NCI-H2227 (cell line): ENCODE data around the gene TUFM.
"Not testable (repeated sequence)": the region's sequence is repeated elsewhere in the genome, so short reads cannot be mapped to it uniquely, and the experiment has no call there.

Experiments
- DNase-seq: peaks from one replicate; lab custom pipeline; 2025; ENCODE audit not compliant: unreplicated experiment; lab: John Stamatoyannopoulos, UW

The TUFM gene

DNA sequence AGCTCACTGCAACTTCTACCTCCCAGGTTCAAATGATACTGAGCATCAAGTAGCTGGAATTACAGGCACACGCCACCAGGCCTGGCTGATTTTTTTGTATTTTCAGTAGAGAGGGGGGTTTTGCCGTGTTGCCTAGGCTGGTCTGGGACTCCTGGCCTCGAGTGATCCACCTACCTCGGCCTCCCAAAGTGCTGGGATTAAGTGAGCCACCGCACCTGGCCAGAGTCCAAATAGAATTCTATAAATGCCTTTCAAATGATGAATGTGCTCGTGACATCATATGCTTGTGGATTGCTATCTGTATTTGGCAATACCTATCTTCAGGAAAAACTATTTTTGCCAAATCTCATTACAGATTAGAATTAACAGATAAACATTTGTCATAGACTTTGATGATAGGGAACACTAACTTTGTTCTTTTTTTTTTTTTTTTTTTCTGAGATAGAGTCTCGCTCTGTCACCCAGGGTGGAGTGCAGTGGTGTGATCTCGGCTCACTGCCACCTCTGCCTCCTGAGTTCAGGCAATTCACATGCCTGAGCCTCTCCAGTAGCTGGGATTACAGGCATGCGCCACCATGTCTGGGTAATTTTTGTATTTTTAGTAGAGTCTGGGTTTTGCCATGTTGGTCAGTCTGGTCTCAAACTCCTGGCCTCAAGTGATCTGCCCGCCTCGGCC, 38.6 kb downstream of the TUFM start:
- not testable (repeated sequence) for DNase-seq

DNA sequence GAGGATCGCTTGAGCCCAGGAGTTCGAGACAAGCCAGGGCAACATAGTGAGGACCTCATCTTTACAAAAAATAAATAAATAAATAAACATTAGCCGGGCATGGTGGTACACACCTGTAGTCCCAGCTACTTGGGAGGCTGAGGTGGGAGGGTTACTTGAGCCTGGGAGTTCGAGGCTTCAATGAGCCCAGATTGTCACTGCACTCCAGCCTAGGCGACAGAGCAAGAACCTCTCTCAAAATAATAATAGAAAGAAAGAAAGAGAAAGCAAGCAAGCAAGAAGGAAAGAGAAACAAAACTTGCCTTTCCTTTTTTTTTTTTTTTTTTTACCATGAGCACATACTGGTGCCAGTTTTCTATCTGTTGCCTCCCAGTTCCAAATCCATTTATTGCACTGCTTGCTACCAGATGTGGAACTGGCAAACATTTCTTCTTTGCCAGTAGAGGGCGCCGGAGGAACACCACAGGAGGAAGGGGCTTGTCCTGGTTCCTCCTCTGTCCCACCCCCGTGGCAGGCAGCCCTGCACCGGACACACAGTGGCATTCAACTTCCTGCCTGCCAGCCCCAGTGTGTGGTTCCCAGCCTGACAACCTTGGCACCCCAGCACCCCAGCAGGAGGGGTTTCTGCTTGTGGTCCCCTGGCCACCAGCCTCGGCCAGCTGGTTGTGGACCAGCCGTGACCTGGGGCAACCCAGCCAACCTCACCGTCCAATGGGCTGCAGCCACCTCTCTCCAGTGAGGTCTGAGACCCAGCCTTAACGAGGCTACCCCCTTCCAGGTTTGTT, 43.7 kb downstream of the TUFM start:
- DNase-seq = peak; percentile 46
